ENCODE data around the gene ADAMTSL3.

- no peak for TF ChIP-seq POLR2A (IDR thresholded peaks at IDR 0.05)
- TF ChIP-seq, protein P1, sequence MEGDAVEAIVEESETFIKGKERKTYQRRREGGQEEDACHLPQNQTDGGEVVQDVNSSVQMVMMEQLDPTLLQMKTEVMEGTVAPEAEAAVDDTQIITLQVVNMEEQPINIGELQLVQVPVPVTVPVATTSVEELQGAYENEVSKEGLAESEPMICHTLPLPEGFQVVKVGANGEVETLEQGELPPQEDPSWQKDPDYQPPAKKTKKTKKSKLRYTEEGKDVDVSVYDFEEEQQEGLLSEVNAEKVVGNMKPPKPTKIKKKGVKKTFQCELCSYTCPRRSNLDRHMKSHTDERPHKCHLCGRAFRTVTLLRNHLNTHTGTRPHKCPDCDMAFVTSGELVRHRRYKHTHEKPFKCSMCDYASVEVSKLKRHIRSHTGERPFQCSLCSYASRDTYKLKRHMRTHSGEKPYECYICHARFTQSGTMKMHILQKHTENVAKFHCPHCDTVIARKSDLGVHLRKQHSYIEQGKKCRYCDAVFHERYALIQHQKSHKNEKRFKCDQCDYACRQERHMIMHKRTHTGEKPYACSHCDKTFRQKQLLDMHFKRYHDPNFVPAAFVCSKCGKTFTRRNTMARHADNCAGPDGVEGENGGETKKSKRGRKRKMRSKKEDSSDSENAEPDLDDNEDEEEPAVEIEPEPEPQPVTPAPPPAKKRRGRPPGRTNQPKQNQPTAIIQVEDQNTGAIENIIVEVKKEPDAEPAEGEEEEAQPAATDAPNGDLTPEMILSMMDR (IDR thresholded peaks at IDR 0.05), result peak in 1 of 5 experiments; percentile 7
Observed at GRCh38 chr15:84034578-84035398, 380.9 kb downstream of the ADAMTSL3 start.
